Loucy (cell line): ENCODE results near the gene TMEM258.

Experiments
- EZH2phosphoT487 ChIP-seq: fragments of 200-600 bp; IDR thresholded peaks from 2 replicates; pipeline ENCODE4 v1.6.1; 2018; ENCODE audit warnings: antibody characterized with exemption, mild to moderate bottlenecking, moderate library complexity, borderline replicate concordance
- TF ChIP-seq, protein P1 (sequence below): fragments of 200-600 bp; sonication (generic); conservative IDR thresholded peaks from 2 replicates; pipeline ENCODE4 v1.5.1; 2014; ENCODE audit warnings: mild to moderate bottlenecking, antibody characterized with exemption, low read length

DNA sequence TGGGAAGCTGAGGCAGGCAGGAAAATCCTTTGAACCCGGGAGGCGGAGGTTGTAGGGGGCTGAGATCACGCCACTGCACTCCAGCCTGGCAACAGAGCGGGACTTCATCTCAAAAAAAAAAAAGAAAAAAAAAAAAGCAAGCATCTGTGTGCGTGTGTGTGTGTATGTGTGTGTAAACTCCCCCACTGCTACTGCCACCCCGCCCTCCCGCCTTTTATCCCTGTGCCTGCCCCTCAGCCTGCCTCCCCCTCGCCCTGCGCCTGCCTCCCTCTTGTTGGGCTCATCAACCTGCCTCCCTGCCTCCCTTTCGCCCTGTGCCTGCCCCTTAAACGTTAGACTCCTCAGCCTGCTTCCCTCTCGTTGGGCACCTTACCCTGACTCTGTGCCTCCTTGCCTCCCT, 18.0 kb downstream of the TMEM258 start:
- TF ChIP-seq, protein P1, sequence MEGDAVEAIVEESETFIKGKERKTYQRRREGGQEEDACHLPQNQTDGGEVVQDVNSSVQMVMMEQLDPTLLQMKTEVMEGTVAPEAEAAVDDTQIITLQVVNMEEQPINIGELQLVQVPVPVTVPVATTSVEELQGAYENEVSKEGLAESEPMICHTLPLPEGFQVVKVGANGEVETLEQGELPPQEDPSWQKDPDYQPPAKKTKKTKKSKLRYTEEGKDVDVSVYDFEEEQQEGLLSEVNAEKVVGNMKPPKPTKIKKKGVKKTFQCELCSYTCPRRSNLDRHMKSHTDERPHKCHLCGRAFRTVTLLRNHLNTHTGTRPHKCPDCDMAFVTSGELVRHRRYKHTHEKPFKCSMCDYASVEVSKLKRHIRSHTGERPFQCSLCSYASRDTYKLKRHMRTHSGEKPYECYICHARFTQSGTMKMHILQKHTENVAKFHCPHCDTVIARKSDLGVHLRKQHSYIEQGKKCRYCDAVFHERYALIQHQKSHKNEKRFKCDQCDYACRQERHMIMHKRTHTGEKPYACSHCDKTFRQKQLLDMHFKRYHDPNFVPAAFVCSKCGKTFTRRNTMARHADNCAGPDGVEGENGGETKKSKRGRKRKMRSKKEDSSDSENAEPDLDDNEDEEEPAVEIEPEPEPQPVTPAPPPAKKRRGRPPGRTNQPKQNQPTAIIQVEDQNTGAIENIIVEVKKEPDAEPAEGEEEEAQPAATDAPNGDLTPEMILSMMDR: no peak
- TF ChIP-seq EZH2phosphoT487: no peak
